Glutamatergic neuron (in vitro differentiated cells): ENCODE measurements around the gene TYK2. TPM values are rescaled to one million over a fixed set of nuclear protein-coding genes. Genes with fewer than 3 reads are reported as not detected.

ENCODE experiments used
- DNase-seq: peaks from one replicate; pipeline ENCODE4 v3.0.0; 2022
- H3K27ac Mint-ChIP-seq: one replicate; pipeline ENCODE4 v1.8.0; 2020; ENCODE audit warnings: mild to moderate bottlenecking, mixed read lengths, inconsistent platforms; ENCODE audit not compliant: unreplicated experiment
- H3K27me3 Mint-ChIP-seq: one replicate; pipeline ENCODE4 v1.8.0; 2020; ENCODE audit warnings: mild to moderate bottlenecking, moderate library complexity, mixed read lengths, inconsistent platforms; ENCODE audit not compliant: unreplicated experiment
- H3K36me3 Mint-ChIP-seq: one replicate; pipeline ENCODE4 v1.8.0; 2020; ENCODE audit warnings: mild to moderate bottlenecking, mixed read lengths, inconsistent platforms; ENCODE audit not compliant: unreplicated experiment
- H3K4me1 Mint-ChIP-seq: one replicate; pipeline ENCODE4 v1.8.0; 2020; ENCODE audit warnings: mild to moderate bottlenecking, low read depth, mixed read lengths, inconsistent platforms; ENCODE audit not compliant: unreplicated experiment
- H3K4me3 Mint-ChIP-seq: one replicate; pipeline ENCODE4 v1.8.0; 2020; ENCODE audit warnings: mild to moderate bottlenecking, mixed read lengths, inconsistent platforms; ENCODE audit not compliant: unreplicated experiment
- H3K9me3 Mint-ChIP-seq: one replicate; pipeline ENCODE4 v1.8.0; 2020; ENCODE audit warnings: mild to moderate bottlenecking, moderate library complexity, mixed read lengths, inconsistent platforms; ENCODE audit not compliant: unreplicated experiment
- CTCF ChIP-seq: fragments of 200-600 bp; sonication (generic); IDR thresholded peaks from one replicate; pipeline ENCODE4 v1.5.0; 2021; ENCODE audit not compliant: partially characterized antibody, unreplicated experiment
- long read RNA-seq: library from polyadenylated mRNA; unstranded; transcript quantifications from one replicate; pipeline ENCODE4 v2.0.0, GENCODE V29; 2020; ENCODE audit not compliant: unreplicated experiment
- total RNA-seq: library from RNA; stranded (reverse); fragmentation: NEBNext Ultra II Directional; extraction: Animal tissue kit (Norgen Biotek cat#: 25700); gene quantifications from one replicate; pipeline ENCODE4 v1.2.1, GENCODE V29; 2021; ENCODE audit not compliant: unreplicated experiment

TYK2 gene
- 90.4 TPM for total RNA-seq
- long read RNA-seq, partial matches to known transcripts = 2 of 3 reads
- long read RNA-seq, other reads (novel, unspliced or antisense) = 1 of 3 reads

- peak within 1 kb of the TSS; percentile 97 for H3K4me3 Mint-ChIP-seq
- peak within 1 kb of the TSS; percentile 78 for H3K27ac Mint-ChIP-seq
- peaks cover 6% of the 10 kb centered on the region for H3K4me1 Mint-ChIP-seq
- H3K9me3 Mint-ChIP-seq = peaks cover 8% of the 10 kb centered on the region
- TF ChIP-seq CTCF = no peak
- H3K27me3 Mint-ChIP-seq = peaks cover 5% of the 10 kb centered on the region
- DNase-seq = peak; percentile 95
- H3K36me3 Mint-ChIP-seq = peaks cover 3% of the 10 kb centered on the region
Observed at GRCh38 chr19:10380313-10381102, at the start of gene TYK2. Gene TYK2 (minus strand): TSS chr19:10380572. CDS start chr19:10378406, 2,166 bp downstream.

GRCh38 chr19:10428996-10429381, 48.6 kb upstream of the TYK2 start:
- peaks cover 6% of the 10 kb centered on the region for H3K9me3 Mint-ChIP-seq
- no peaks in the 10 kb centered on the region for H3K36me3 Mint-ChIP-seq
- TF ChIP-seq CTCF = no peak
- peaks cover 30% of the 10 kb centered on the region for H3K27me3 Mint-ChIP-seq
- H3K27ac Mint-ChIP-seq = no peak overlapping the region
- H3K4me1 Mint-ChIP-seq = no peaks in the 10 kb centered on the region
- no peak for DNase-seq
- H3K4me3 Mint-ChIP-seq = no peak overlapping the region

GRCh38 chr19:10427169-10427568, 46.8 kb upstream of the TYK2 start:
- Mint-ChIP-seq H3K9me3 (peaks cover 6% of the 10 kb centered on the region), H3K36me3 (no peaks in the 10 kb centered on the region), H3K4me1 (peaks cover 2% of the 10 kb centered on the region), H3K27me3 (peaks cover 30% of the 10 kb centered on the region), H3K27ac (no peak overlapping the region), H3K4me3 (no peak overlapping the region)
- no peak for TF ChIP-seq CTCF
- DNase-seq = no peak

- no peak overlapping the region for H3K4me3 Mint-ChIP-seq
- H3K4me1 Mint-ChIP-seq = peaks cover 18% of the 10 kb centered on the region
- DNase-seq = peak; percentile 95
- no peaks in the 10 kb centered on the region for H3K36me3 Mint-ChIP-seq
- peaks cover 9% of the 10 kb centered on the region for H3K9me3 Mint-ChIP-seq
- peaks cover 32% of the 10 kb centered on the region for H3K27me3 Mint-ChIP-seq
- no peak overlapping the region for H3K27ac Mint-ChIP-seq
- peak; percentile 97 for TF ChIP-seq CTCF
Observed at GRCh38 chr19:10424011-10424637, 43.8 kb upstream of the TYK2 start.

GRCh38 chr19:10422846-10423245, 42.5 kb upstream of the TYK2 start:
- H3K27ac Mint-ChIP-seq = no peak overlapping the region
- TF ChIP-seq CTCF = no peak
- no peak for DNase-seq
- peaks cover 22% of the 10 kb centered on the region for H3K4me1 Mint-ChIP-seq
- H3K27me3 Mint-ChIP-seq = peaks cover 32% of the 10 kb centered on the region
- no peak overlapping the region for H3K4me3 Mint-ChIP-seq
- H3K9me3 Mint-ChIP-seq = peaks cover 10% of the 10 kb centered on the region
- H3K36me3 Mint-ChIP-seq = no peaks in the 10 kb centered on the region
